ENCODE data around the gene PDZD11. TPM values are rescaled to one million over a fixed set of nuclear protein-coding genes. Genes with fewer than 3 reads are reported as not detected.
A peak's percentile ranks its signal among the peaks of the same experiment; 100 is the strongest.

The PDZD11 gene, protein sequence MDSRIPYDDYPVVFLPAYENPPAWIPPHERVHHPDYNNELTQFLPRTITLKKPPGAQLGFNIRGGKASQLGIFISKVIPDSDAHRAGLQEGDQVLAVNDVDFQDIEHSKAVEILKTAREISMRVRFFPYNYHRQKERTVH
- total RNA-seq, result 38.3 and 40.9 TPM in 2 replicates
- long read RNA-seq, transcript PDZD11-201 (7 exons, 1,043 nt), result major isoform, 31 of 39 reads
- long read RNA-seq, partial matches to known transcripts, result 2 of 39 reads
- long read RNA-seq, other reads (novel, unspliced or antisense), result 3 of 39 reads

DNA sequence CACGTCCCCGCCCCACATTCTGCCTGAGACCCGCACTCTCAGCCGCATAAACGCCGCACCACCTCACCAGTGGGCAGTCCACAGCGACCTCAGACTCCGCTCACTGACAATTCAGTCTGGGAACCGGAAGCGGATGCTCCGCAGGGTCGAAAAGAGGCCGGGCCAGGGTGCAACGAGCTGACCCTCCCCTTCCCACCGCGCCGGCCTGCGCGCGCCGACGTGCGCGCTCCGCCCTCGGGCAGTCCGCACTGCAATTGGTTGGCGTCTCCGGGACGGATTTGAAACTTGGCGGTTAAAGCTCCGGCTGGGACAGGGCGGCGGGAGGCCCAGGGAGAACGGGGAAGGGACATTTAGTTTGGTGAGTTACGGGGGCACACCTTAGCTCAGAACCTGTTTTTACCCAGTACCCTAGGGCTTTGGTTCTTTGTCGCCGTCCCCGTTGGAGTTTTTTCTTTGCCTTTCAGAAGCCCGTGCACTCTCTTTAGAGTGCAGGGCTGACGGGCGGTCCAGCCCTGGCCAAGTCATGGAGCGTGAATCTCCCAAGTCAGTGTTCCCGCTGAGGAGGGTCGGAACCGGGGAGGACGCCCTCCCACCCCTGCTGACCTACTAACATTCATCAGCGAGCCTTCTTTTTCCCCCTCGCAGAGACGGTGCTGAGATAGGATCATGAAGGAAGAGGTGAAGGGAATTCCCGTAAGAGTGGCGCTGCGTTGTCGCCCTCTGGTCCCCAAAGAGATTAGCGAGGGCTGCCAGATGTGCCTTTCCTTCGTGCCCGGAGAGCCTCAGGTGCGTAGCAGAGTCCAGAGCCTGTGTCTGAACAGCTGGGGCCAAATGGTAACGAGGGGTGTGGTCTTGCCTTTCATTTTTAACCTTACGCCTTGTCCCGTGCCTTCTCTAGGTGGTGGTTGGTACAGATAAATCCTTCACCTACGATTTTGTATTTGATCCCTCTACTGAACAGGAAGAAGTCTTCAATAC, at the start of gene PDZD11, which contains the start of gene KIF4A:
Gene PDZD11, minus strand, starts transcription at position 135 of the 978 bp plus-strand sequence. CDS start 586 bp downstream, outside the sequence.
Gene KIF4A, plus strand, starts transcription at position 312 of the 978 bp plus-strand sequence. Its CDS starts 355 bp downstream, at position 667.
- peaks cover 28% of the 10 kb centered on the region for H3K4me1 Mint-ChIP-seq
- peak within 1 kb of the TSS; percentile 96 for H3K4me3 Mint-ChIP-seq
- H3K36me3 Mint-ChIP-seq (ENCODE audit: low read depth), result peaks cover 5% of the 10 kb centered on the region
- peak within 1 kb of the TSS; percentile 98 for H3K27ac Mint-ChIP-seq (ENCODE audit: unreplicated experiment)
- no peaks in the 10 kb centered on the region for H3K27me3 Mint-ChIP-seq (ENCODE audit: low read depth)
- DNase-seq (ENCODE audit: low read depth, low spot score), result peak; percentile 72
- H3K9me3 Mint-ChIP-seq, result no peaks in the 10 kb centered on the region
- TF ChIP-seq, protein P1, sequence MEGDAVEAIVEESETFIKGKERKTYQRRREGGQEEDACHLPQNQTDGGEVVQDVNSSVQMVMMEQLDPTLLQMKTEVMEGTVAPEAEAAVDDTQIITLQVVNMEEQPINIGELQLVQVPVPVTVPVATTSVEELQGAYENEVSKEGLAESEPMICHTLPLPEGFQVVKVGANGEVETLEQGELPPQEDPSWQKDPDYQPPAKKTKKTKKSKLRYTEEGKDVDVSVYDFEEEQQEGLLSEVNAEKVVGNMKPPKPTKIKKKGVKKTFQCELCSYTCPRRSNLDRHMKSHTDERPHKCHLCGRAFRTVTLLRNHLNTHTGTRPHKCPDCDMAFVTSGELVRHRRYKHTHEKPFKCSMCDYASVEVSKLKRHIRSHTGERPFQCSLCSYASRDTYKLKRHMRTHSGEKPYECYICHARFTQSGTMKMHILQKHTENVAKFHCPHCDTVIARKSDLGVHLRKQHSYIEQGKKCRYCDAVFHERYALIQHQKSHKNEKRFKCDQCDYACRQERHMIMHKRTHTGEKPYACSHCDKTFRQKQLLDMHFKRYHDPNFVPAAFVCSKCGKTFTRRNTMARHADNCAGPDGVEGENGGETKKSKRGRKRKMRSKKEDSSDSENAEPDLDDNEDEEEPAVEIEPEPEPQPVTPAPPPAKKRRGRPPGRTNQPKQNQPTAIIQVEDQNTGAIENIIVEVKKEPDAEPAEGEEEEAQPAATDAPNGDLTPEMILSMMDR (conservative IDR thresholded peaks at IDR 0.05), result no peak

DNA sequence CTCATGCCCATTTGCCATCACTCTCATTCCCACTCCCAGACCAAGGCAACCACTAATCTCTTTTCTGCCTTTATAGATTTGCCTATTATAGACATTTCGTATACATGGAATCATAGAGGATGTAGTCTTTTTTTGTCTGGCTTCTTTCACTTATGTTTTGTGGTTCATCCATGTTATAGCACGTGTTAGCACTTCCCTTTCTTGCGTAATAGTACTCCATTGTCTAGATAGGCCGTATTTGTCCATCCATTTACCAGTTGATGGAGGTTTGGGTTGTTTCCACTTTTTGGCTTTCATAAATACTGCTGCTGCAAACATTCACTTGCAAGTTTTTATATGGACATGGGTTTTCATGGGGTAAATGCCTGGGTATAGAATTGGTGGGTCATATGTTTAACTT, 48.6 kb upstream of the PDZD11 start:
- no peaks in the 10 kb centered on the region for H3K4me1 Mint-ChIP-seq
- no peaks in the 10 kb centered on the region for H3K27me3 Mint-ChIP-seq (ENCODE audit: low read depth)
- peaks cover 5% of the 10 kb centered on the region for H3K36me3 Mint-ChIP-seq (ENCODE audit: low read depth)
- H3K27ac Mint-ChIP-seq (ENCODE audit: unreplicated experiment), result no peak overlapping the region
- H3K4me3 Mint-ChIP-seq, result no peak overlapping the region
- no peaks in the 10 kb centered on the region for H3K9me3 Mint-ChIP-seq
- TF ChIP-seq, protein P1 (conservative IDR thresholded peaks at IDR 0.05), result no peak
- DNase-seq (ENCODE audit: low read depth, low spot score), result no peak

DNA sequence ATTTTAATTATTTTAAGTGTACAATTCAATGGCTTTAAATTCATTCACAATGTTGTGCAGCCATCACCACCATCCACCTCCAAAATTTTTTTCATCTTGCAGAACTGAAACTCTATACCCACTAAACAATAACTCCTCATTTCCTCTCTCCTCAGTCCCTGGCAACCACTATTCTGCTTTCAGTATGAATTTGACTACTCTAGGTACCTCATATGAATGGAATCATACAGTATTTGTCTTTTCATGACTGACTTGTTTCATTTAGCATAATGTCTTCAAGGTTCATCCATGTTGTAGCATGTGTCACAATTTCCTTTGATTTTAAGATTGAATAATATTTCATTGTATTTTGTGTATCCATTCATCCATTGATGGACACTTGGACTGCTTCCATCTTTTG, 47.0 kb upstream of the PDZD11 start:
- Mint-ChIP-seq H3K27me3 (ENCODE audit: low read depth) (no peaks in the 10 kb centered on the region), H3K36me3 (ENCODE audit: low read depth) (peaks cover 5% of the 10 kb centered on the region), H3K4me1 (no peaks in the 10 kb centered on the region), H3K9me3 (no peaks in the 10 kb centered on the region), H3K27ac (ENCODE audit: unreplicated experiment) (no peak overlapping the region), H3K4me3 (no peak overlapping the region)
- DNase-seq (ENCODE audit: low read depth, low spot score), result no peak
- TF ChIP-seq, protein P1 (conservative IDR thresholded peaks at IDR 0.05), result no peak

DNA sequence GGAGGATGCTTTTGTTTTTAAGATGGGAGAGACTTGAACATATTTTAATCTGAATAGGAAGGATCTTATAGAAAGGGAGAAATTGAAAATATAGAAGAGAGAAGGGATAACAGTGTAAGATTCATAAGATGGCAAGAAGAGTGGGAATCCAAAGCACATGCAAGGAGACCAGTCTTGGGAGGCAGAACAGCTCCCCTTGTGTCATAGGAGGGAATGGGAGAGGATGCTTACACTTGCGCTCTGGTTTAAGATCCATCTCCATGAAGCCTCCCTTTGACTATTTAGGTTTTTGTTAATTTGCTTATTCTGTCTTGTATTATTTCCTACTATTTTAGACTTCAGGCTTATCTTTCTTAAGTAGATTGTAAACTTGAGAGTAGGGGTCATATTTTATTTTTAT, 42.9 kb upstream of the PDZD11 start:
- no peak overlapping the region for H3K27ac Mint-ChIP-seq (ENCODE audit: unreplicated experiment)
- no peaks in the 10 kb centered on the region for H3K9me3 Mint-ChIP-seq
- H3K4me3 Mint-ChIP-seq, result no peak overlapping the region
- H3K4me1 Mint-ChIP-seq, result no peaks in the 10 kb centered on the region
- H3K36me3 Mint-ChIP-seq (ENCODE audit: low read depth), result peaks cover 6% of the 10 kb centered on the region
- no peaks in the 10 kb centered on the region for H3K27me3 Mint-ChIP-seq (ENCODE audit: low read depth)
- TF ChIP-seq, protein P1 (conservative IDR thresholded peaks at IDR 0.05), result peak; percentile 34
- no peak for DNase-seq (ENCODE audit: low read depth, low spot score)

- no peaks in the 10 kb centered on the region for H3K4me1 Mint-ChIP-seq
- no peak for DNase-seq (ENCODE audit: low read depth, low spot score)
- H3K27me3 Mint-ChIP-seq (ENCODE audit: low read depth), result no peaks in the 10 kb centered on the region
- TF ChIP-seq, protein P1 (conservative IDR thresholded peaks at IDR 0.05), result no peak
- no peak overlapping the region for H3K27ac Mint-ChIP-seq (ENCODE audit: unreplicated experiment)
- H3K4me3 Mint-ChIP-seq, result no peak overlapping the region
- no peaks in the 10 kb centered on the region for H3K9me3 Mint-ChIP-seq
- H3K36me3 Mint-ChIP-seq (ENCODE audit: low read depth), result peaks cover 5% of the 10 kb centered on the region
These were observed 41.4 kb upstream of the PDZD11 start for GRCh38 chrX:70331161-70331560.

All from neural crest cell (in vitro differentiated cells).